ENCODE results near the gene SPATA3. TPM values are rescaled to one million over a fixed set of nuclear protein-coding genes. Genes with fewer than 3 reads are reported as not detected.

The SPATA3 gene
- total RNA-seq, 2 donors from 2014 or later: not detected

DNA sequence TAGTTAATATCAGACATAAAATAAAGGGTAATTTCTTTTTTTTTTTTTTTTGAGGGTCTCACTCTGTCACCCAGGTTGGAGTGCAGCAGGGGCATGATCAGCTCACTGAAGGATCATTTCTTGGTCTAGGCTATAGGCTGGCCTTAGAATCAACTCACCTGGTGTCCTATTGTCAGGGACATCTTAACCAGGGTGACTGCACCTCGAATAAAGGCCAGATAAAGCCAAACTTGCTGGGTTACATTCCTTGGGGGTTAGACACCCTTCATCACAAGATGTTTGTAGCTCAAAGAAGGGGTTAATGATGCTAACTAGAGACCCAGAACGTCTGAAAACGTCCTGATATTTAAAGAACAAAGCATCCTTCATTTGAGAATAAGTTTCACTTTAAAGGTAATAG is 17.9 kb downstream of the SPATA3 start:
- no peaks in the 10 kb centered on the region for H3K36me3 Mint-ChIP-seq (ENCODE audit: low read depth)
- no peaks in the 10 kb centered on the region for H3K4me1 Mint-ChIP-seq
- no peak overlapping the region for H3K27ac ChIP-seq (ENCODE audit: low read depth, low read length)
- no peak overlapping the region for H3K9ac ChIP-seq (ENCODE audit: extremely low read depth, low read length, poor library complexity, severe bottlenecking)
- H3K27me3 Mint-ChIP-seq (ENCODE audit: insufficient read depth): peaks cover 10% of the 10 kb centered on the region
- no peak overlapping the region for H3K27ac Mint-ChIP-seq
- no peak for DNase-seq
- H3K36me3 ChIP-seq (ENCODE audit: control insufficient read depth, insufficient read depth, low read length): no peaks in the 10 kb centered on the region
- 60 to 65% methylated on average over 1 to 3 of the region's 3 CpGs for WGBS, 2 experiments (ENCODE audit: insufficient coverage in 1 of 2, insufficient read length in 1 of 2)
- H3K4me1 ChIP-seq (ENCODE audit: control insufficient read depth, insufficient read depth, low read length): peaks cover 3% of the 10 kb centered on the region
- no peaks in the 10 kb centered on the region for H3K9me3 Mint-ChIP-seq
- H3K9me3 ChIP-seq (ENCODE audit: control insufficient read depth, low read length): no peaks in the 10 kb centered on the region
- H3K4me3 Mint-ChIP-seq: no peak overlapping the region
- H3K27me3 ChIP-seq (ENCODE audit: control insufficient read depth, insufficient read depth, low read length, poor library complexity, severe bottlenecking): peaks cover 10% of the 10 kb centered on the region
- H3K4me3 ChIP-seq (ENCODE audit: low read length): no peak overlapping the region
- TF ChIP-seq, protein P1, sequence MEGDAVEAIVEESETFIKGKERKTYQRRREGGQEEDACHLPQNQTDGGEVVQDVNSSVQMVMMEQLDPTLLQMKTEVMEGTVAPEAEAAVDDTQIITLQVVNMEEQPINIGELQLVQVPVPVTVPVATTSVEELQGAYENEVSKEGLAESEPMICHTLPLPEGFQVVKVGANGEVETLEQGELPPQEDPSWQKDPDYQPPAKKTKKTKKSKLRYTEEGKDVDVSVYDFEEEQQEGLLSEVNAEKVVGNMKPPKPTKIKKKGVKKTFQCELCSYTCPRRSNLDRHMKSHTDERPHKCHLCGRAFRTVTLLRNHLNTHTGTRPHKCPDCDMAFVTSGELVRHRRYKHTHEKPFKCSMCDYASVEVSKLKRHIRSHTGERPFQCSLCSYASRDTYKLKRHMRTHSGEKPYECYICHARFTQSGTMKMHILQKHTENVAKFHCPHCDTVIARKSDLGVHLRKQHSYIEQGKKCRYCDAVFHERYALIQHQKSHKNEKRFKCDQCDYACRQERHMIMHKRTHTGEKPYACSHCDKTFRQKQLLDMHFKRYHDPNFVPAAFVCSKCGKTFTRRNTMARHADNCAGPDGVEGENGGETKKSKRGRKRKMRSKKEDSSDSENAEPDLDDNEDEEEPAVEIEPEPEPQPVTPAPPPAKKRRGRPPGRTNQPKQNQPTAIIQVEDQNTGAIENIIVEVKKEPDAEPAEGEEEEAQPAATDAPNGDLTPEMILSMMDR (conservative IDR thresholded peaks at IDR 0.05): no peak

DNA sequence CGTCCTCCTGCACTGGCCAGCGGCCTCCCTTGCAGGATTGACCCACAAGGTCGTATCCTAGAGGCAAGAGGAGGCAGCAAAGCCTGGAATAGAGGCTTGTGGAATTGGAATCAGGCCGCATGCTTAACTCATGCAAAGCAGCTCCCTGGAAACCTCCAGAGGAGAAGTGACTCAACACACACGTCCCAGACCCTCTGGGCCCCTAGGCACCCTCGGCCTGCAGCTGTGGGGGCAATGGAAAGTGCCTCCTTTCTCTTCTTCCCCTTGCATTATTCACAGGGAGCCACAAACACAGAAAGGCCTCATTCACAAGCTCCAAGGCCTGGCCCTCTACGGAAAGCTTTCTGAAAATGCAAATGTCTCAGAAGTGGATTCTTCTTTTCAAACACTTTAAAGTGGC is 19.6 kb downstream of the SPATA3 start:
- Histone ChIP-seq H3K9ac (ENCODE audit: extremely low read depth, low read length, poor library complexity, severe bottlenecking) (no peak overlapping the region), H3K9me3 (ENCODE audit: control insufficient read depth, low read length) (no peaks in the 10 kb centered on the region), H3K36me3 (ENCODE audit: control insufficient read depth, insufficient read depth, low read length) (no peaks in the 10 kb centered on the region), H3K4me3 (ENCODE audit: low read length) (no peak overlapping the region), H3K27ac (ENCODE audit: low read depth, low read length) (peak overlapping the region; percentile 89), H3K27me3 (ENCODE audit: control insufficient read depth, insufficient read depth, low read length, poor library complexity, severe bottlenecking) (no peaks in the 10 kb centered on the region), H3K4me1 (ENCODE audit: control insufficient read depth, insufficient read depth, low read length) (peaks cover 3% of the 10 kb centered on the region)
- Mint-ChIP-seq H3K27ac (no peak overlapping the region), H3K9me3 (peaks cover 6% of the 10 kb centered on the region), H3K36me3 (ENCODE audit: low read depth) (peaks cover 2% of the 10 kb centered on the region), H3K4me3 (no peak overlapping the region), H3K4me1 (no peaks in the 10 kb centered on the region), H3K27me3 (ENCODE audit: insufficient read depth) (peaks cover 5% of the 10 kb centered on the region)
- no peak for DNase-seq
- 56 to 73% methylated on average over 4 to 7 of the region's 7 CpGs for WGBS, 2 experiments (ENCODE audit: insufficient coverage in 1 of 2, insufficient read length in 1 of 2)
- TF ChIP-seq, protein P1 (conservative IDR thresholded peaks at IDR 0.05): no peak

DNA sequence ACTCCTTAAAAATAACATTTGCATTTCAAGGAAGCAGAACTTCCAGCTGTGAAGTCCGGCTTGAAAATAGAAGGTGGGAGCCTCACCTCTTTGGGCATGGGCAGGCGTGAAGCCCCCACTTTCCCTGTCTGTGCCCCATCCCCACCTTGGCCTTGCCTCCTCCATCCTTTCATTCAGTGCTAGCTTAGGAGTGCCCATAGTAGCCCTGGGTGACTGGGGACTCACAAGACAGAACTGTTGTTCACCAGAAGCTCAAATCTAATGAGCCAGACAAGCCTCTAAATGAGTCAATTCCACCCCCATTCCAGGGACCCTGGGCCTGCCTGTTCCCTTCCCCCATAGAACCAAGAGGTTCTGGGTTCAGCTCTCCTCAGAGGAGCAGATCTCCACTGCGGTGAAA is 20.0 kb downstream of the SPATA3 start:
- no peak for DNase-seq
- H3K27me3 ChIP-seq (ENCODE audit: control insufficient read depth, insufficient read depth, low read length, poor library complexity, severe bottlenecking): no peaks in the 10 kb centered on the region
- no peak overlapping the region for H3K4me3 ChIP-seq (ENCODE audit: low read length)
- Mint-ChIP-seq H3K27ac (no peak overlapping the region), H3K9me3 (peaks cover 6% of the 10 kb centered on the region), H3K27me3 (ENCODE audit: insufficient read depth) (peaks cover 7% of the 10 kb centered on the region), H3K4me1 (no peaks in the 10 kb centered on the region), H3K4me3 (no peak overlapping the region), H3K36me3 (ENCODE audit: low read depth) (peaks cover 2% of the 10 kb centered on the region)
- no peaks in the 10 kb centered on the region for H3K9me3 ChIP-seq (ENCODE audit: control insufficient read depth, low read length)
- peak overlapping the region; percentile 89 for H3K27ac ChIP-seq (ENCODE audit: low read depth, low read length)
- H3K4me1 ChIP-seq (ENCODE audit: control insufficient read depth, insufficient read depth, low read length): peaks cover 3% of the 10 kb centered on the region
- WGBS, 2 experiments (ENCODE audit: insufficient coverage in 1 of 2, insufficient read length in 1 of 2): 78 to 89% methylated on average over 1 to 3 of the region's 3 CpGs
- H3K9ac ChIP-seq (ENCODE audit: extremely low read depth, low read length, poor library complexity, severe bottlenecking): no peak overlapping the region
- H3K36me3 ChIP-seq (ENCODE audit: control insufficient read depth, insufficient read depth, low read length): no peaks in the 10 kb centered on the region
- TF ChIP-seq, protein P1 (conservative IDR thresholded peaks at IDR 0.05): no peak

Data from endodermal cell (in vitro differentiated cells).